Suprapubic skin (tissue), 4 donors: ENCODE data around the gene NDUFA1. TPM values are rescaled to one million over a fixed set of nuclear protein-coding genes. Genes with fewer than 3 reads are reported as not detected.
"Not testable (repeated sequence)": the region's sequence is repeated elsewhere in the genome, so short reads cannot be mapped to it uniquely, and the experiment has no call there.

ENCODE experiments used
- DNase-seq, 2 donors: peaks; one replicate each; pipeline ENCODE4 v3.0.0-alpha.2; 2019; ENCODE audit warnings: low spot score in 2 of 2
- H3K27ac ChIP-seq: fragments of 200-600 bp; sonication (generic); one replicate; pipeline ENCODE4 v1.5.1; 2019
- H3K27me3 ChIP-seq: fragments of 200-600 bp; sonication (generic); one replicate; pipeline ENCODE4 v1.5.1; 2019
- H3K36me3 ChIP-seq: fragments of 200-600 bp; sonication (generic); one replicate; pipeline ENCODE4 v1.5.1; 2019
- H3K4me1 ChIP-seq: fragments of 200-600 bp; sonication (generic); one replicate; pipeline ENCODE4 v1.5.1; 2019
- H3K4me3 ChIP-seq: fragments of 200-600 bp; sonication (generic); one replicate; pipeline ENCODE4 v1.5.1; 2019; ENCODE audit warnings: mild to moderate bottlenecking
- H3K9me3 ChIP-seq: fragments of 200-600 bp; sonication (generic); one replicate; pipeline ENCODE4 v1.5.1; 2019
- CTCF ChIP-seq, 2 donors: fragments of 200-600 bp in 1 of 2; fragments of 450-650 bp in 1 of 2; sonication (generic) in 1 of 2; IDR thresholded peaks; one replicate each; pipeline ENCODE4 v1.5.1; 2016 to 2019; ENCODE audit warnings: antibody characterized with exemption in 2 of 2, mild to moderate bottlenecking in 1 of 2, moderate library complexity in 1 of 2
- EP300 ChIP-seq: sonication (generic); formaldehyde crosslinking; IDR thresholded peaks from one replicate; pipeline ENCODE4 v1.6.1; 2017; ENCODE audit warnings: antibody characterized with exemption
- POLR2A ChIP-seq, 2 donors: fragments of 450-650 bp; IDR thresholded peaks; one replicate each; pipeline ENCODE4 v1.6.1; 2017; ENCODE audit warnings: antibody characterized with exemption in 2 of 2, mild to moderate bottlenecking in 2 of 2, moderate library complexity in 2 of 2
- POLR2AphosphoS5 ChIP-seq, 3 donors: sonication (generic); formaldehyde crosslinking; IDR thresholded peaks; one replicate each; pipeline ENCODE4 v1.6.1; 2017; ENCODE audit warnings: antibody characterized with exemption in 3 of 3
- WGBS: methylation state at CpG from one replicate; pipeline ENCODE4 v1.1.5; 2018; 5-methylcytosine and 5-hydroxymethylcytosine counted together
- total RNA-seq, 4 donors: library from RNA; depleted of rRNA; stranded (reverse); fragments of >200 nt; gene quantifications; one replicate each; pipeline ENCODE4 v1.1.0, GENCODE V29; 2016

Gene NDUFA1
- total RNA-seq: 10 to 100 TPM; 28.7 to 52.9 (median 48.0) TPM

- Histone ChIP-seq H3K9me3 (no peaks in the 10 kb centered on the region), H3K27ac (peak within 1 kb of the TSS; percentile 95), H3K27me3 (no peaks in the 10 kb centered on the region), H3K36me3 (peaks cover 3% of the 10 kb centered on the region), H3K4me1 (peaks cover 7% of the 10 kb centered on the region), H3K4me3 (peak within 1 kb of the TSS; percentile 61)
- 52% methylated on average over 47 of the region's 62 CpGs for WGBS
- peak; percentile 86 to 87 for DNase-seq
- TF ChIP-seq EP300: no peak
- TF ChIP-seq CTCF (IDR thresholded peaks at IDR 0.05): no peak
- peak; percentile 12 to 59 for TF ChIP-seq POLR2A (IDR thresholded peaks at IDR 0.05)
- peak in 2 of 3 donors; percentile 41 to 51 for TF ChIP-seq POLR2AphosphoS5 (IDR thresholded peaks at IDR 0.05)
These were observed at the start of gene NDUFA1, which contains the start of gene RNF113A for GRCh38 chrX:119871599-119872395. Gene NDUFA1, plus strand, starts transcription at chrX:119871832. Its CDS starts 80 bp downstream, at chrX:119871912. Gene RNF113A, minus strand, starts transcription at chrX:119871733. Its CDS starts 120 bp downstream, at chrX:119871613.

- not testable (repeated sequence) for H3K27ac ChIP-seq, H3K36me3 ChIP-seq, DNase-seq, H3K4me1 ChIP-seq, H3K9me3 ChIP-seq, H3K4me3 ChIP-seq, H3K27me3 ChIP-seq
- 55% methylated on average over 2 of the region's 5 CpGs for WGBS
These were observed 47.4 kb upstream of the NDUFA1 start for GRCh38 chrX:119824221-119824620.

GRCh38 chrX:119826399-119826959 lies 45.2 kb upstream of the NDUFA1 start:
- Histone ChIP-seq H3K9me3 (no peaks in the 10 kb centered on the region), H3K27ac (peak overlapping the region; percentile 34)

GRCh38 chrX:119828446-119828845 lies 43.2 kb upstream of the NDUFA1 start:
- DNase-seq: no peak
- Histone ChIP-seq H3K4me1 (no peaks in the 10 kb centered on the region), H3K9me3 (no peaks in the 10 kb centered on the region), H3K36me3 (peaks cover 25% of the 10 kb centered on the region), H3K27me3 (no peaks in the 10 kb centered on the region), H3K27ac (no peak overlapping the region), H3K4me3 (no peak overlapping the region)
- 94% methylated on average over 5 of the region's 5 CpGs for WGBS
- no peak for TF ChIP-seq CTCF (IDR thresholded peaks at IDR 0.05)
- no peak for TF ChIP-seq POLR2A (IDR thresholded peaks at IDR 0.05)
- TF ChIP-seq EP300: no peak
- TF ChIP-seq POLR2AphosphoS5 (IDR thresholded peaks at IDR 0.05): no peak

More at GRCh38 chrX:119826399-119826959, 45.2 kb upstream of the NDUFA1 start:
- TF ChIP-seq POLR2AphosphoS5 (IDR thresholded peaks at IDR 0.05) (peak in 1 of 3 donors; percentile 19), EP300 (no peak)
- peaks cover 8% of the 10 kb centered on the region for H3K36me3 ChIP-seq
- DNase-seq: no peak
- no peak overlapping the region for H3K4me3 ChIP-seq
- 68% methylated on average over 7 of the region's 7 CpGs for WGBS
- no peaks in the 10 kb centered on the region for H3K27me3 ChIP-seq
- no peaks in the 10 kb centered on the region for H3K4me1 ChIP-seq

- Histone ChIP-seq H3K27me3 (no peaks in the 10 kb centered on the region), H3K27ac (no peak overlapping the region)
These were observed 37.7 kb upstream of the NDUFA1 start for GRCh38 chrX:119833905-119834304.

More at GRCh38 chrX:119833905-119834304, 37.7 kb upstream of the NDUFA1 start:
- Histone ChIP-seq H3K9me3 (no peaks in the 10 kb centered on the region), H3K36me3 (peaks cover 55% of the 10 kb centered on the region), H3K4me1 (no peaks in the 10 kb centered on the region), H3K4me3 (no peak overlapping the region)
- TF ChIP-seq POLR2A (IDR thresholded peaks at IDR 0.05) (no peak), CTCF (IDR thresholded peaks at IDR 0.05) (no peak), POLR2AphosphoS5 (IDR thresholded peaks at IDR 0.05) (no peak), EP300 (no peak)
- 73% methylated on average over 3 of the region's 3 CpGs for WGBS
- DNase-seq: no peak
